Fibroblast of lung (primary cell): Measurements from ENCODE around the gene ALDOA.

Experiments used
- CTCF ChIP-seq, 2 donors: IDR thresholded peaks in 1 of 2; conservative IDR thresholded peaks in 1 of 2; 1 replicate in 1 of 2; 2 replicates in 1 of 2; pipeline ENCODE4 v1.5.1; 2011 to 2012; ENCODE audit warnings: low read length in 2 of 2, control low read depth in 1 of 2, inconsistent platforms in 1 of 2, low read depth in 1 of 2, mild to moderate bottlenecking in 1 of 2
- EZH2 ChIP-seq: IDR thresholded peaks from 2 replicates; pipeline ENCODE4 v1.5.1; 2012; ENCODE audit warnings: low read length, control low read depth, mild to moderate bottlenecking; ENCODE audit errors: missing control alignments

- TF ChIP-seq CTCF (conservative IDR thresholded peaks at IDR 0.05 in 1 of 2, IDR thresholded peaks at IDR 0.05 in 1 of 2; ENCODE audit: low read depth in 1 of 2, low read length in 2 of 2) (no peak), EZH2 (no peak)
These were observed 42.7 kb upstream of the ALDOA start, which contains the start of gene C16orf92 for GRCh38 chr16:30022887-30023286.
